K562 (cell line): ENCODE data around the gene XBP1. TPM values are rescaled to one million over a fixed set of nuclear protein-coding genes. Genes with fewer than 3 reads are reported as not detected.

Source experiments
- ATAC-seq: fragments of 200-7000 bp; cut with Tn5 transposase; 3 replicates; pipeline ENCODE4 v1.9.1; 2020; ENCODE audit warnings: moderate library complexity
- BruUV-seq: library from RNA; stranded (reverse); fragments of 400-500 nt; replicated peaks from 2 replicates; lab custom pipeline; 2021; lab: Mats Ljungman, UMichigan
- CTCF ChIA-PET: fragments of 300-600 bp; formaldehyde crosslinking; extraction: SDS; loops from one replicate; lab custom pipeline; 2021; ENCODE audit warnings: low intra/inter-chr PET ratio; lab: Yijun Ruan, JAX
- POLR2A ChIA-PET: fragments of 300-600, 350-650 bp; sonication (Branson Sonifier 250); formaldehyde crosslinking; extraction: SDS; loops from one replicate; lab custom pipeline; 2021; ENCODE audit warnings: antibody characterized with exemption, inconsistent platforms; lab: Yijun Ruan, JAX
- DNase-seq, 4 experiments: peaks; one replicate each; pipeline versions ENCODE4 v3.0.0 to v3.0.0-alpha.2; 2011 to 2018; ENCODE audit warnings: low spot score in 3 of 4, mixed read lengths in 3 of 4; ENCODE audit errors: extremely low read depth in 1 of 4
- FAIRE-seq: peaks from 2 replicates; lab custom pipeline; 2011; peaks lifted over from hg19 to GRCh38; lab: Jason Lieb, UNC
- H2AFZ ChIP-seq: 2 replicates; pipeline ENCODE4 v1.6.0; 2011; ENCODE audit warnings: low read depth, low read length, control low read depth, inconsistent platforms
- H3K27ac ChIP-seq: fragments of 200-600 bp; 3 replicates; pipeline ENCODE4 v1.8.0; 2011; ENCODE audit warnings: low read depth, mild to moderate bottlenecking, control low read depth, inconsistent platforms, low read length, moderate library complexity, mixed read lengths; ENCODE audit errors: extremely low read depth
- H3K27me3 ChIP-seq, 2 experiments: fragments of 300-600 bp in 1 of 2; 2 replicates in 1 of 2; 3 replicates in 1 of 2; pipeline versions ENCODE4 v1.6.0 to v1.8.0; 2011; ENCODE audit warnings: inconsistent platforms in 2 of 2, low read length in 2 of 2, mild to moderate bottlenecking in 1 of 2, mixed read lengths in 1 of 2, moderate library complexity in 1 of 2; ENCODE audit not compliant: control insufficient read depth in 2 of 2, insufficient read depth in 2 of 2
- H3K36me3 ChIP-seq: fragments of 300-600 bp; 3 replicates; pipeline ENCODE4 v1.8.0; 2011; ENCODE audit warnings: mild to moderate bottlenecking, low read length, inconsistent platforms; ENCODE audit not compliant: control insufficient read depth, insufficient read depth
- H3K4me1 ChIP-seq, 2 experiments: fragments of 200-600 bp in 1 of 2; replicated peaks in 1 of 2; 2 replicates in 1 of 2; 3 replicates in 1 of 2; pipeline versions ENCODE4 v1.5.1 to v1.8.0; 2011; ENCODE audit warnings: inconsistent platforms in 2 of 2, low read length in 2 of 2, mild to moderate bottlenecking in 1 of 2, mixed read lengths in 1 of 2, moderate library complexity in 1 of 2; ENCODE audit not compliant: control insufficient read depth in 2 of 2, insufficient read depth in 2 of 2
- H3K4me2 ChIP-seq: 2 replicates; pipeline ENCODE4 v1.6.1; 2011; ENCODE audit warnings: low read length, control low read depth, inconsistent platforms, mixed read lengths; ENCODE audit not compliant: insufficient read depth
- H3K4me3 ChIP-seq: fragments of 200-600 bp; sonication (generic), shearing (Covaris generic); 2 replicates; pipeline ENCODE4 v1.5.1; 2016; ENCODE audit warnings: control low read depth, inconsistent platforms
- H3K79me2 ChIP-seq: fragments of 200-600 bp; 3 replicates; pipeline ENCODE4 v1.8.0; 2011; ENCODE audit warnings: low read length, inconsistent platforms; ENCODE audit not compliant: control insufficient read depth, insufficient read depth
- H3K9ac ChIP-seq, 2 experiments: 2 replicates each; pipeline versions ENCODE4 v1.6.0 to v1.6.1; 2011; ENCODE audit warnings: low read depth in 2 of 2, low read length in 2 of 2, control low read depth in 1 of 2, inconsistent platforms in 1 of 2, mild to moderate bottlenecking in 1 of 2, mixed read lengths in 1 of 2; ENCODE audit not compliant: insufficient read depth in 1 of 2
- H3K9me1 ChIP-seq: one replicate; pipeline ENCODE4 v1.6.0; 2011; ENCODE audit warnings: inconsistent platforms, mild to moderate bottlenecking, low read length, moderate library complexity; ENCODE audit not compliant: control insufficient read depth, insufficient read depth
- H3K9me3 ChIP-seq: replicated peaks from 2 replicates; pipeline ENCODE4 v1.5.1; 2011; ENCODE audit warnings: low read depth, low read length, inconsistent platforms; ENCODE audit not compliant: control insufficient read depth, insufficient read depth
- H4K20me1 ChIP-seq: replicated peaks from 2 replicates; pipeline ENCODE4 v1.6.1; 2011; ENCODE audit warnings: low read length, inconsistent platforms, mixed read lengths; ENCODE audit not compliant: control insufficient read depth, insufficient read depth
- BCL6 ChIP-seq: fragments of 250-450 bp; sonication (Bioruptor Pico); IDR thresholded peaks from 2 replicates; pipeline ENCODE4 v1.4.0; 2020
- CEBPB ChIP-seq: fragments of 450-650 bp; IDR thresholded peaks from 2 replicates; pipeline ENCODE4 v1.6.1; 2016; ENCODE audit warnings: missing genetic modification characterization, missing compliant biosample characterization
- CHD4 ChIP-seq: fragments of 200-600 bp; sonication (generic); IDR thresholded peaks from 3 replicates; pipeline ENCODE4 v1.6.1; 2012; ENCODE audit warnings: low read depth, mild to moderate bottlenecking, mixed read lengths, low read length, inconsistent platforms; ENCODE audit not compliant: insufficient read depth, insufficient replicate concordance, poor library complexity, severe bottlenecking
- FOS ChIP-seq: IDR thresholded peaks from 3 replicates; pipeline ENCODE4 v1.6.1; 2011; ENCODE audit not compliant: insufficient read length; ENCODE audit errors: extremely low read depth
- HDAC3 ChIP-seq: fragments of 450-650 bp; IDR thresholded peaks from 2 replicates; pipeline ENCODE4 v1.6.1; 2018; ENCODE audit warnings: borderline replicate concordance, mild to moderate bottlenecking, moderate library complexity; ENCODE audit not compliant: partially characterized antibody
- HDGF ChIP-seq: fragments of 450-650 bp; IDR thresholded peaks from 2 replicates; pipeline ENCODE4 v1.6.1; 2016
- HNRNPUL1 ChIP-seq: fragments of 200-400 bp; formaldehyde crosslinking; IDR thresholded peaks from 2 replicates; pipeline ENCODE4 v1.6.1; 2017; ENCODE audit warnings: low read length
- MYBL2 ChIP-seq, 2 experiments: fragments of 450-650 bp in 1 of 2; sonication (generic) in 1 of 2; formaldehyde crosslinking in 1 of 2; IDR thresholded peaks; 2 replicates each; pipeline versions ENCODE4 v1.6.1 to v1.8.1; 2017 to 2022; ENCODE audit warnings: borderline replicate concordance in 1 of 2, inconsistent platforms in 1 of 2, low read depth in 1 of 2, mild to moderate bottlenecking in 1 of 2, missing genetic modification reagents in 1 of 2, moderate library complexity in 1 of 2
- NCOA1 ChIP-seq: fragments of 450-650 bp; IDR thresholded peaks from 2 replicates; pipeline ENCODE4 v1.6.1; 2016; ENCODE audit warnings: low read depth
- NFYB ChIP-seq: IDR thresholded peaks from 2 replicates; pipeline ENCODE4 v1.6.1; 2011; ENCODE audit warnings: mild to moderate bottlenecking, moderate library complexity; ENCODE audit not compliant: insufficient read length; ENCODE audit errors: extremely low read depth
- PHTF2 ChIP-seq: fragments of 250-450 bp; sonication (Bioruptor Pico); IDR thresholded peaks from 2 replicates; pipeline ENCODE4 v1.5.0; 2021; ENCODE audit warnings: mild to moderate bottlenecking
- PML ChIP-seq: IDR thresholded peaks from 2 replicates; pipeline ENCODE4 v1.6.1; 2012; ENCODE audit warnings: low read length, inconsistent platforms
- RBFOX2 ChIP-seq: fragments of 200-400 bp; formaldehyde crosslinking; IDR thresholded peaks from 2 replicates; pipeline ENCODE4 v1.6.1; 2017; ENCODE audit warnings: low read depth, mild to moderate bottlenecking, low read length, moderate library complexity
- RBM25 ChIP-seq: fragments of 200-400 bp; formaldehyde crosslinking; IDR thresholded peaks from 2 replicates; pipeline ENCODE4 v1.6.1; 2018; ENCODE audit warnings: low read length, low read depth, moderate library complexity; ENCODE audit not compliant: severe bottlenecking
- SRF ChIP-seq, 2 experiments: fragments of 250-450, 450-650 bp in 1 of 2; sonication (Bioruptor Pico) in 1 of 2; sonication (generic) in 1 of 2; formaldehyde crosslinking; IDR thresholded peaks; 2 replicates each; pipeline versions ENCODE4 v1.5.0 to v1.5.1; 2020 to 2022; ENCODE audit warnings: mild to moderate bottlenecking in 1 of 2, missing genetic modification reagents in 1 of 2
- TBP ChIP-seq: optimal IDR thresholded peaks from 2 replicates; pipeline ENCODE3; 2011; ENCODE audit warnings: low read depth, low read length, improper control_type of control experiment
- XRCC3 ChIP-seq: fragments of 450-650 bp; IDR thresholded peaks from 2 replicates; pipeline ENCODE4 v1.6.1; 2017; ENCODE audit warnings: mild to moderate bottlenecking, moderate library complexity
- WGBS: fragments of 100-300 bp; shearing (Covaris generic); methylation state at CpG from one replicate; pipeline ENCODE4 v1.1.6; 2016; ENCODE audit warnings: low coverage, mixed read lengths; ENCODE audit not compliant: insufficient coverage; ENCODE audit errors: missing lambda C conversion rate; 5-methylcytosine and 5-hydroxymethylcytosine counted together
- in situ Hi-C: fragments of 300-500 bp; cut with MboI; formaldehyde crosslinking; loops from 4 replicates; pipeline ENCODE4 v1.15.0; 2018; ENCODE audit warnings: inconsistent platforms, mixed read lengths
- intact Hi-C: fragments of 100-400 bp; cut with micrococcal nuclease; formaldehyde crosslinking; loops from 2 replicates; pipeline ENCODE4 v1.14.2; 2022
- polyA plus RNA-seq, 8 experiments: library from polyadenylated mRNA; depleted of rRNA in 4 of 8; stranded (reverse) in 5 of 8; unstranded in 3 of 8; fragments of >200 nt; fragmentation: Nextera tagmentation in 2 of 8; fragmentation: Illumina TruSeq in 1 of 8; extraction: Ambion mirVana in 2 of 8; extraction: Trizol in 1 of 8; gene quantifications; 2 replicates each; pipeline versions ENCODE4 v1.2.1 to v1.2.3, GENCODE V29; 2011 to 2014; ENCODE audit warnings: inconsistent platforms in 1 of 8, missing spikeins in 1 of 8
- total RNA-seq, 7 experiments: library from RNA; depleted of rRNA in 6 of 7; stranded (reverse); fragments of >200 nt in 6 of 7; fragmentation: Illumina TruSeq in 2 of 7; extraction: Trizol in 2 of 7; gene quantifications; 2 replicates each; pipeline versions ENCODE4 v1.2.1 to v1.2.3, GENCODE V29; 2011 to 2021; ENCODE audit warnings: low replicate concordance in 1 of 7
- TF ChIP-seq, protein P1 (sequence below): fragments of 250-450 bp; sonication (Bioruptor Pico); IDR thresholded peaks from 2 replicates; pipeline ENCODE4 v1.8.0; 2021; ENCODE audit warnings: moderate library complexity, mild to moderate bottlenecking, inconsistent platforms
- TF ChIP-seq, protein P2 (sequence below): fragments of 450-650 bp; IDR thresholded peaks from 2 replicates; pipeline ENCODE4 v1.6.1; 2016; ENCODE audit warnings: borderline replicate concordance
- TF ChIP-seq, protein P3 (sequence below): fragments of 450-650 bp; IDR thresholded peaks from 2 replicates; pipeline ENCODE4 v1.6.1; 2017; ENCODE audit warnings: mild to moderate bottlenecking, moderate library complexity

XBP1 gene
- total and polyA plus RNA-seq, 9 of the 15 experiments (the other 6 are each of a cell fraction or from before 2014, with no cell fraction given) = 25.0 to 218 (median 94.6) TPM

DNA sequence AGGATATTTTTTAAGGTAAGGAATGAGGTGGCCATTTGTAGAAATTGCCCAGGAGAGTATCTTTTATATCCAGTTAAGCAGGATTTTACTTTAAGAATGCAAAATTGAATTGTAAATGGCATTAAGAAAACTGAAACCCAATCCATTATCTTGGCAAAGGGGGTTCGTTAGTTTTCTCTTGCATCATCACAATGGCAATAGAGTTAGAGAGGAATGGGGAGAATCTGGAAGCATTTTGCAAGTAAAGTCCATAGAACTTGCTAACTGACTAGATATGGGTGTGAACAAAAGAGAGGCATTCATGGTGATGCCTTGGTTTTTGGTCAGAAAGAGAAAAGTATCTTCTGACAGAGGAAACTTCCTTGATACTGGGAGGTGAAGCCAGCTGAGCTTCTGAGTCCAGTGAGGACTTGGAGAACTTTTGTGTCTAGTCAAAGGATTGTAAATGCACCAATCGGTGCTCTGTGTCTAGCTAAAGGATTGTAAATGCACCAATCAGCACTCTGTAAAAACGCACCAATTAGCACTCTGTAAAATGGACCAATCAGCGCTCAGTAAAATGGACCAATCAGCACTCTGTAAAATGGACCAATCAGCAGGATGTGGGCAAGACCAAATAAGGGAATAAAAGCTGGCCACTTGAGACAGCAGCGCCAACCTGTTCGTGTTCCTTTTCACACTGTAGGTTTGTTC lies 31.5 kb downstream of the XBP1 start:
- Histone ChIP-seq H3K9me3 (no peaks in the 10 kb centered on the region), H3K27ac (no peak overlapping the region), H3K9ac (no peak overlapping the region), H3K9me1 (no peaks in the 10 kb centered on the region), H3K4me3 (no peak overlapping the region), H3K4me1 (peaks cover 3% of the 10 kb centered on the region in 2 experiments; a peak in 2 of 5 replicates), H3K4me2 (no peak overlapping the region), H3K36me3 (0 out of 3 replicates have a peak, but pooled peaks cover 3% of the 10 kb centered on the region), H3K79me2 (peaks cover 14% of the 10 kb centered on the region), H4K20me1 (no peaks in the 10 kb centered on the region), H3K27me3 (no peaks in the 10 kb centered on the region), H2AFZ (peak overlapping the region; percentile 45; the same call in 1 of the 2 replicates)
- WGBS = 64% methylated on average over 6 of the region's 6 CpGs
- in situ Hi-C loops = no loop called here
- no peak for FAIRE-seq
- intact Hi-C loops = no loop called here
- no peak for DNase-seq
- no TSS peak for BruUV-seq
- CTCF ChIA-PET = no interaction called here
- POLR2A ChIA-PET = no interaction called here
- no peak for ATAC-seq
- no peak for TF ChIP-seq MYBL2 (IDR thresholded peaks at IDR 0.05; ENCODE audit: low read depth)
- TF ChIP-seq MYBL2 (CRISPR knock-in tag; IDR thresholded peaks at IDR 0.05; ENCODE audit: borderline replicate concordance) = no peak
- peak; percentile 73 for TF ChIP-seq NFYB
- no peak for TF ChIP-seq XRCC3
- TF ChIP-seq TBP = no peak
- no peak for TF ChIP-seq CHD4
- TF ChIP-seq RBM25 = peak; percentile 39
- no peak for TF ChIP-seq HDGF
- TF ChIP-seq PHTF2 = no peak
- no peak for TF ChIP-seq RBFOX2
- no peak for TF ChIP-seq PML
- no peak for TF ChIP-seq CEBPB (tag)
- peak in 1 of 2 experiments; percentile 80; a peak in 2 of 4 replicates for TF ChIP-seq SRF (CRISPR knock-in tag; IDR thresholded peaks at IDR 0.05)
- TF ChIP-seq, protein P1, sequence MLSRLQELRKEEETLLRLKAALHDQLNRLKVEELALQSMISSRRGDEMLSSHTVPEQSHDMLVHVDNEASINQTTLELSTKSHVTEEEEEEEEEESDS = no peak
- TF ChIP-seq HNRNPUL1 = no peak
- no peak for TF ChIP-seq BCL6
- TF ChIP-seq, protein P2, sequence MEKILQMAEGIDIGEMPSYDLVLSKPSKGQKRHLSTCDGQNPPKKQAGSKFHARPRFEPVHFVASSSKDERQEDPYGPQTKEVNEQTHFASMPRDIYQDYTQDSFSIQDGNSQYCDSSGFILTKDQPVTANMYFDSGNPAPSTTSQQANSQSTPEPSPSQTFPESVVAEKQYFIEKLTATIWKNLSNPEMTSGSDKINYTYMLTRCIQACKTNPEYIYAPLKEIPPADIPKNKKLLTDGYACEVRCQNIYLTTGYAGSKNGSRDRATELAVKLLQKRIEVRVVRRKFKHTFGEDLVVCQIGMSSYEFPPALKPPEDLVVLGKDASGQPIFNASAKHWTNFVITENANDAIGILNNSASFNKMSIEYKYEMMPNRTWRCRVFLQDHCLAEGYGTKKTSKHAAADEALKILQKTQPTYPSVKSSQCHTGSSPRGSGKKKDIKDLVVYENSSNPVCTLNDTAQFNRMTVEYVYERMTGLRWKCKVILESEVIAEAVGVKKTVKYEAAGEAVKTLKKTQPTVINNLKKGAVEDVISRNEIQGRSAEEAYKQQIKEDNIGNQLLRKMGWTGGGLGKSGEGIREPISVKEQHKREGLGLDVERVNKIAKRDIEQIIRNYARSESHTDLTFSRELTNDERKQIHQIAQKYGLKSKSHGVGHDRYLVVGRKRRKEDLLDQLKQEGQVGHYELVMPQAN = no peak
- no peak for TF ChIP-seq NCOA1
- peak; percentile 3 for TF ChIP-seq FOS
- TF ChIP-seq, protein P3, sequence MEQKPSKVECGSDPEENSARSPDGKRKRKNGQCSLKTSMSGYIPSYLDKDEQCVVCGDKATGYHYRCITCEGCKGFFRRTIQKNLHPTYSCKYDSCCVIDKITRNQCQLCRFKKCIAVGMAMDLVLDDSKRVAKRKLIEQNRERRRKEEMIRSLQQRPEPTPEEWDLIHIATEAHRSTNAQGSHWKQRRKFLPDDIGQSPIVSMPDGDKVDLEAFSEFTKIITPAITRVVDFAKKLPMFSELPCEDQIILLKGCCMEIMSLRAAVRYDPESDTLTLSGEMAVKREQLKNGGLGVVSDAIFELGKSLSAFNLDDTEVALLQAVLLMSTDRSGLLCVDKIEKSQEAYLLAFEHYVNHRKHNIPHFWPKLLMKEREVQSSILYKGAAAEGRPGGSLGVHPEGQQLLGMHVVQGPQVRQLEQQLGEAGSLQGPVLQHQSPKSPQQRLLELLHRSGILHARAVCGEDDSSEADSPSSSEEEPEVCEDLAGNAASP = no peak
- no peak for TF ChIP-seq HDAC3
